ENCODE measurements around the gene NNAT. TPM values are rescaled to one million over a fixed set of nuclear protein-coding genes. Genes with fewer than 3 reads are reported as not detected.

NNAT gene
- total RNA-seq, 1 donor from 2014 or later: 14.7 TPM

Other genes with a start within 250 kb of the NNAT start
- 45.5 and 45.8 TPM in 2 replicates for gene MANBAL, start 231.6 kb upstream of the NNAT start, total RNA-seq
- gene SRC, start 175.1 kb upstream of the NNAT start, total RNA-seq: 30.1 and 32.5 TPM in 2 replicates
- 71.9 and 74.5 TPM in 2 replicates for gene BLCAP, start 6.6 kb downstream of the NNAT start, total RNA-seq
- gene CTNNBL1, start 172.8 kb downstream of the NNAT start, total RNA-seq: 43.4 and 52.5 TPM in 2 replicates

Data from osteocyte (in vitro differentiated cells).